ENCODE measurements around the gene AGMO. TPM values are rescaled to one million over a fixed set of nuclear protein-coding genes. Genes with fewer than 3 reads are reported as not detected.

The AGMO gene
- total and polyA plus RNA-seq, 2 of the 8 experiments (the other 6 are each of a cell fraction or from before 2014, with no cell fraction given), result 0.22 to 0.45 TPM

DNA sequence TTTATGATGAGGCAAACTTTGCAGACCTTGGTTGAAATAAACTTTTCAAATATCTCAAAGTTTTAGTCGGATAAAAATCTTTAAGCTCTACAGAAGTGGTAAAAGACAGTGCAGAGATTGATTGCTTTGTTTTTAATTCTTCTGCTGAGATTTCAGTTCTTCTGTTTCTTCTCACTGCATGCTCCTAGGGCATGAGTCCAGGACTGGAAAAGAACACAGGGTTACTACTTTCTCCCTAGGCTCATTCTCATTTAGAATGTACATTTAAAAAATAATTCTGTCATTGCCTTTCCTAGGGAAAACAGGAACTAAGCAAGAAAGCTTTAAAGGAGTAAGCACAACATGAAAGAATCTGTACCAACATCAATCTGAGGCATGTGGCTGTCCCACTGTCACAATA lies 402.6 kb downstream of the AGMO start:
- H3K56ac ChIP-seq (replicated peaks; ENCODE audit: insufficient read length, low read depth, low read length), result no peak overlapping the region
- no peak for TF ChIP-seq FOSL1 (IDR thresholded peaks at IDR 0.05; ENCODE audit: insufficient read depth, low read depth, low read length)
- TF ChIP-seq SUZ12 (IDR thresholded peaks at IDR 0.05; ENCODE audit: low read length), result no peak
- TF ChIP-seq BCL11A (IDR thresholded peaks at IDR 0.05; ENCODE audit: low read depth in 2 of 2, low read length in 2 of 2), result no peak
- TF ChIP-seq CHD1 (IDR thresholded peaks at IDR 0.05; ENCODE audit: low read depth, low read length), result no peak
- TF ChIP-seq HDAC2 (IDR thresholded peaks at IDR 0.05; ENCODE audit: borderline replicate concordance in 1 of 2, low read depth in 2 of 2, low read length in 2 of 2), result no peak
- TF ChIP-seq YY1 (IDR thresholded peaks at IDR 0.05; ENCODE audit: low read depth, low read length), result no peak
- TF ChIP-seq MAFK (IDR thresholded peaks at IDR 0.05; ENCODE audit: low read depth, low read length), result no peak
- TF ChIP-seq SIX5 (IDR thresholded peaks at IDR 0.05; ENCODE audit: low read depth, low read length), result no peak
- no peak for TF ChIP-seq CHD2 (IDR thresholded peaks at IDR 0.05; ENCODE audit: low read length)
- no peak for TF ChIP-seq BACH1 (IDR thresholded peaks at IDR 0.05; ENCODE audit: low read length)
- TF ChIP-seq KDM4A (IDR thresholded peaks at IDR 0.05; ENCODE audit: low read depth, low read length, severe bottlenecking), result no peak
- TF ChIP-seq ZNF274 (IDR thresholded peaks at IDR 0.05; ENCODE audit: borderline replicate concordance, extremely low read depth, low read length), result no peak
- no peak for TF ChIP-seq TEAD4 (IDR thresholded peaks at IDR 0.05; ENCODE audit: low read depth, low read length)
- TF ChIP-seq SP4 (IDR thresholded peaks at IDR 0.05; ENCODE audit: low read length), result no peak
- no peak for TF ChIP-seq CREB1 (IDR thresholded peaks at IDR 0.05)
- no peak for TF ChIP-seq NANOG (IDR thresholded peaks at IDR 0.05; ENCODE audit: insufficient read depth, low read depth, low read length, poor library complexity, severe bottlenecking)
- TF ChIP-seq PHF8 (conservative IDR thresholded peaks at IDR 0.05; ENCODE audit: low read depth, low read length), result no peak
- no peak overlapping the region for H2AK5ac ChIP-seq (ENCODE audit: low read depth, low read length)
- no peak overlapping the region for H2AFZ ChIP-seq (ENCODE audit: low read length)
- no peak overlapping the region for H3K27ac ChIP-seq (ENCODE audit: low read depth, low read length)
- no peaks in the 10 kb centered on the region for H3K4me1 ChIP-seq (replicated peaks in 1 of 4; ENCODE audit: control insufficient read depth in 3 of 4, insufficient read depth in 4 of 4, low read length in 3 of 4)
- H3K36me3 ChIP-seq (ENCODE audit: control insufficient read depth in 2 of 4, insufficient read depth in 4 of 4, low read length in 3 of 4), result no peaks in the 10 kb centered on the region
- H2BK120ac ChIP-seq (replicated peaks; ENCODE audit: low read depth, low read length), result no peak overlapping the region
- H2BK20ac ChIP-seq (ENCODE audit: low read length), result no peak overlapping the region
- no peaks in the 10 kb centered on the region for H3K27me3 ChIP-seq (replicated peaks in 1 of 4; ENCODE audit: control insufficient read depth in 3 of 4, extremely low read depth in 1 of 4, insufficient read depth in 3 of 4, low read length in 3 of 4)
- H4K8ac ChIP-seq (ENCODE audit: extremely low read depth, insufficient read depth, low read length), result no peak overlapping the region
- ChIA-PET CTCF (ENCODE audit: partially characterized antibody) (no interaction called here), POLR2A (ENCODE audit: partially characterized antibody) (no interaction called here)
- H3K4me3 ChIP-seq (ENCODE audit: extremely low read depth in 1 of 4, insufficient read depth in 2 of 4, low read depth in 3 of 4, low read length in 4 of 4), result no peak overlapping the region
- no peak overlapping the region for H2BK12ac ChIP-seq (ENCODE audit: low read depth, low read length)
- no peak for DNase-seq (ENCODE audit: low read depth in 1 of 2, low spot score in 2 of 2)
- no peak overlapping the region for H3K23ac ChIP-seq (ENCODE audit: insufficient read length)
- H3K23me2 ChIP-seq (ENCODE audit: low read depth, low read length), result no peaks in the 10 kb centered on the region
- 0% methylated on average over 1 of the region's 1 CpG; no CpG with 5 or more reads in 1 of the 2 experiments for WGBS, 2 experiments (ENCODE audit: extremely low coverage in 1 of 2, insufficient coverage in 1 of 2, insufficient read length in 1 of 2, insufficient replicate concordance in 2 of 2, low coverage in 1 of 2, low lambda C conversion rate in 2 of 2, missing lambda C conversion rate in 1 of 2)
- H3K18ac ChIP-seq (ENCODE audit: extremely low read depth, low read length), result no peak overlapping the region
- no peaks in the 10 kb centered on the region for H4K20me1 ChIP-seq (replicated peaks in 1 of 2; ENCODE audit: control insufficient read depth in 1 of 2, insufficient read depth in 2 of 2, low read length in 2 of 2)
- H3K79me1 ChIP-seq (ENCODE audit: low read depth, low read length), result no peaks in the 10 kb centered on the region
- H3K4me2 ChIP-seq (ENCODE audit: insufficient read depth in 1 of 2, low read depth in 2 of 2, low read length in 2 of 2), result no peak overlapping the region
- no peak overlapping the region for H2BK5ac ChIP-seq (ENCODE audit: low read depth, low read length)
- H3K4ac ChIP-seq (replicated peaks; ENCODE audit: insufficient read length, low read depth, low read length), result no peak overlapping the region
- no peak overlapping the region for H3K9ac ChIP-seq (replicated peaks in 1 of 4; ENCODE audit: extremely low read depth in 1 of 4, low read depth in 3 of 4, low read length in 3 of 4)
- H2BK15ac ChIP-seq (ENCODE audit: low read length), result no peak overlapping the region
- H3K79me2 ChIP-seq (ENCODE audit: control insufficient read depth in 1 of 2, insufficient read depth in 2 of 2, low read length in 2 of 2), result no peaks in the 10 kb centered on the region
- H4K5ac ChIP-seq (ENCODE audit: insufficient read length, low read depth, low read length), result no peak overlapping the region
- no peak for FAIRE-seq
- H4K91ac ChIP-seq (replicated peaks; ENCODE audit: insufficient read length, low read length), result no peak overlapping the region
- H3K9me3 ChIP-seq (ENCODE audit: insufficient read depth in 2 of 2, low read depth in 1 of 2, low read length in 1 of 2), result no peaks in the 10 kb centered on the region
- H3K14ac ChIP-seq (ENCODE audit: insufficient read length), result no peak overlapping the region
